Measurements from ENCODE around the gene SEC63.
"Not testable (repeated sequence)": the region's sequence is repeated elsewhere in the genome, so short reads cannot be mapped to it uniquely, and the experiment has no call there.

GRCh38 chr6:107990587-107990986, 32.6 kb upstream of the SEC63 start:
- not testable (repeated sequence) for TF ChIP-seq CTCF, POLR2A (IDR thresholded peaks at IDR 0.05)

Data from adrenal gland (tissue), 5 donors.